ENCODE results near the gene RRM1. TPM values are rescaled to one million over a fixed set of nuclear protein-coding genes. Genes with fewer than 3 reads are reported as not detected.

RRM1 gene
- total RNA-seq, 2 donors from 2014 or later = 79.2 to 102 TPM

- TF ChIP-seq, protein P1, sequence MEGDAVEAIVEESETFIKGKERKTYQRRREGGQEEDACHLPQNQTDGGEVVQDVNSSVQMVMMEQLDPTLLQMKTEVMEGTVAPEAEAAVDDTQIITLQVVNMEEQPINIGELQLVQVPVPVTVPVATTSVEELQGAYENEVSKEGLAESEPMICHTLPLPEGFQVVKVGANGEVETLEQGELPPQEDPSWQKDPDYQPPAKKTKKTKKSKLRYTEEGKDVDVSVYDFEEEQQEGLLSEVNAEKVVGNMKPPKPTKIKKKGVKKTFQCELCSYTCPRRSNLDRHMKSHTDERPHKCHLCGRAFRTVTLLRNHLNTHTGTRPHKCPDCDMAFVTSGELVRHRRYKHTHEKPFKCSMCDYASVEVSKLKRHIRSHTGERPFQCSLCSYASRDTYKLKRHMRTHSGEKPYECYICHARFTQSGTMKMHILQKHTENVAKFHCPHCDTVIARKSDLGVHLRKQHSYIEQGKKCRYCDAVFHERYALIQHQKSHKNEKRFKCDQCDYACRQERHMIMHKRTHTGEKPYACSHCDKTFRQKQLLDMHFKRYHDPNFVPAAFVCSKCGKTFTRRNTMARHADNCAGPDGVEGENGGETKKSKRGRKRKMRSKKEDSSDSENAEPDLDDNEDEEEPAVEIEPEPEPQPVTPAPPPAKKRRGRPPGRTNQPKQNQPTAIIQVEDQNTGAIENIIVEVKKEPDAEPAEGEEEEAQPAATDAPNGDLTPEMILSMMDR (conservative IDR thresholded peaks at IDR 0.05) = no peak
- Mint-ChIP-seq H3K27ac (no peak overlapping the region), H3K9me3 (no peaks in the 10 kb centered on the region), H3K36me3 (ENCODE audit: low read depth) (peaks cover 55% of the 10 kb centered on the region), H3K4me1 (peaks cover 2% of the 10 kb centered on the region), H3K27me3 (ENCODE audit: insufficient read depth) (no peaks in the 10 kb centered on the region), H3K4me3 (no peak overlapping the region)
- Histone ChIP-seq H3K9me3 (ENCODE audit: control insufficient read depth, low read length) (no peaks in the 10 kb centered on the region), H3K4me1 (ENCODE audit: control insufficient read depth, insufficient read depth, low read length) (no peaks in the 10 kb centered on the region), H3K27ac (ENCODE audit: low read depth, low read length) (no peak overlapping the region), H3K36me3 (ENCODE audit: control insufficient read depth, insufficient read depth, low read length) (peaks cover 74% of the 10 kb centered on the region), H3K27me3 (ENCODE audit: control insufficient read depth, insufficient read depth, low read length, poor library complexity, severe bottlenecking) (no peaks in the 10 kb centered on the region), H3K4me3 (ENCODE audit: low read length) (no peak overlapping the region), H3K9ac (ENCODE audit: extremely low read depth, low read length, poor library complexity, severe bottlenecking) (no peak overlapping the region)
- DNase-seq = no peak
- 100% methylated on average over 4 of the region's 5 CpGs; no CpG with 5 or more reads in 1 of the 2 experiments for WGBS, 2 experiments (ENCODE audit: insufficient coverage in 1 of 2, insufficient read length in 1 of 2)
Observed at GRCh38 chr11:4111834-4112233, 17.2 kb downstream of the RRM1 start.

GRCh38 chr11:4115128-4115527 is 20.5 kb downstream of the RRM1 start:
- Mint-ChIP-seq H3K4me3 (no peak overlapping the region), H3K9me3 (no peaks in the 10 kb centered on the region), H3K4me1 (no peaks in the 10 kb centered on the region), H3K36me3 (ENCODE audit: low read depth) (peaks cover 46% of the 10 kb centered on the region), H3K27me3 (ENCODE audit: insufficient read depth) (no peaks in the 10 kb centered on the region), H3K27ac (no peak overlapping the region)
- H3K4me1 ChIP-seq (ENCODE audit: control insufficient read depth, insufficient read depth, low read length) = no peaks in the 10 kb centered on the region
- WGBS, 2 experiments (ENCODE audit: insufficient coverage in 1 of 2, insufficient read length in 1 of 2) = 87 to 100% methylated on average over 2 of the region's 2 CpGs
- no peak overlapping the region for H3K27ac ChIP-seq (ENCODE audit: low read depth, low read length)
- H3K4me3 ChIP-seq (ENCODE audit: low read length) = no peak overlapping the region
- no peaks in the 10 kb centered on the region for H3K9me3 ChIP-seq (ENCODE audit: control insufficient read depth, low read length)
- DNase-seq = no peak
- no peak overlapping the region for H3K9ac ChIP-seq (ENCODE audit: extremely low read depth, low read length, poor library complexity, severe bottlenecking)
- peaks cover 67% of the 10 kb centered on the region for H3K36me3 ChIP-seq (ENCODE audit: control insufficient read depth, insufficient read depth, low read length)
- H3K27me3 ChIP-seq (ENCODE audit: control insufficient read depth, insufficient read depth, low read length, poor library complexity, severe bottlenecking) = no peaks in the 10 kb centered on the region
- TF ChIP-seq, protein P1 (conservative IDR thresholded peaks at IDR 0.05) = no peak

DNA sequence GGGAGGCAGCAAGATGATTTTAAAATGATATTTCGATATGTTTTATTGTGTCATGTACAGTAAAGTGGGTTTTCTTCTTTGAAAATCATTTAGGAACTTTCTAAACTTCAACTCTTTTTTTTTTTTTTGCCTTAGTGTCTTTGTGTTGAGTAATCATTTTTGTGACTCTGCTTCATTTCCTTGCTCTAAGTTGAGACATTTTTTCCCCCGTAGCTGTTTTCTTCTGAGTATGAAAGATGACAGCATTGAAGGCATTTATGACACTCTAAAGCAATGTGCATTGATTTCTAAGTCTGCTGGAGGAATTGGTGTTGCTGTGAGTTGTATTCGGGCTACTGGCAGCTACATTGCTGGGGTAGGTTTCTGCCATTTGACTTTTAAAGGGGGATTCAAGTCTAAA is 23.5 kb downstream of the RRM1 start:
- H3K27me3 Mint-ChIP-seq (ENCODE audit: insufficient read depth) = no peaks in the 10 kb centered on the region
- H3K4me3 Mint-ChIP-seq = no peak overlapping the region
- H3K4me3 ChIP-seq (ENCODE audit: low read length) = no peak overlapping the region
- H3K9me3 ChIP-seq (ENCODE audit: control insufficient read depth, low read length) = no peaks in the 10 kb centered on the region
- peaks cover 46% of the 10 kb centered on the region for H3K36me3 Mint-ChIP-seq (ENCODE audit: low read depth)
- TF ChIP-seq, protein P1 (conservative IDR thresholded peaks at IDR 0.05) = no peak
- no peaks in the 10 kb centered on the region for H3K27me3 ChIP-seq (ENCODE audit: control insufficient read depth, insufficient read depth, low read length, poor library complexity, severe bottlenecking)
- WGBS, 2 experiments (ENCODE audit: insufficient coverage in 1 of 2, insufficient read length in 1 of 2) = 90 to 100% methylated on average over 1 to 2 of the region's 3 CpGs
- H3K36me3 ChIP-seq (ENCODE audit: control insufficient read depth, insufficient read depth, low read length) = peaks cover 59% of the 10 kb centered on the region
- no peaks in the 10 kb centered on the region for H3K4me1 ChIP-seq (ENCODE audit: control insufficient read depth, insufficient read depth, low read length)
- no peaks in the 10 kb centered on the region for H3K4me1 Mint-ChIP-seq
- DNase-seq = no peak
- no peak overlapping the region for H3K27ac Mint-ChIP-seq
- H3K9ac ChIP-seq (ENCODE audit: extremely low read depth, low read length, poor library complexity, severe bottlenecking) = no peak overlapping the region
- H3K9me3 Mint-ChIP-seq = no peaks in the 10 kb centered on the region
- no peak overlapping the region for H3K27ac ChIP-seq (ENCODE audit: low read depth, low read length)

All from endodermal cell (in vitro differentiated cells).